GM06990 (cell line): Measurements from ENCODE around the gene MYO16.

Source experiments
- DNase-seq: peaks from one replicate; pipeline ENCODE4 v3.0.0-alpha.2; 2011; ENCODE audit not compliant: insufficient read length; ENCODE audit errors: extremely low read depth
- H3K27me3 ChIP-seq: replicated peaks from 2 replicates; pipeline ENCODE4 v1.6.0; 2011; ENCODE audit warnings: low read length; ENCODE audit not compliant: control insufficient read depth, insufficient read depth
- H3K36me3 ChIP-seq: 2 replicates; pipeline ENCODE4 v1.5.1; 2011; ENCODE audit warnings: low read length; ENCODE audit not compliant: control insufficient read depth, insufficient read depth
- H3K4me3 ChIP-seq: replicated peaks from 2 replicates; pipeline ENCODE4 v1.5.1; 2011; ENCODE audit warnings: low read depth, mild to moderate bottlenecking, control low read depth, low read length
- TF ChIP-seq, protein P1 (sequence below): IDR thresholded peaks from 2 replicates; pipeline ENCODE4 v1.5.1; 2011; ENCODE audit warnings: low read length, control low read depth, mild to moderate bottlenecking, inconsistent platforms; ENCODE audit not compliant: insufficient read depth, poor library complexity, severe bottlenecking

The MYO16 gene

DNA sequence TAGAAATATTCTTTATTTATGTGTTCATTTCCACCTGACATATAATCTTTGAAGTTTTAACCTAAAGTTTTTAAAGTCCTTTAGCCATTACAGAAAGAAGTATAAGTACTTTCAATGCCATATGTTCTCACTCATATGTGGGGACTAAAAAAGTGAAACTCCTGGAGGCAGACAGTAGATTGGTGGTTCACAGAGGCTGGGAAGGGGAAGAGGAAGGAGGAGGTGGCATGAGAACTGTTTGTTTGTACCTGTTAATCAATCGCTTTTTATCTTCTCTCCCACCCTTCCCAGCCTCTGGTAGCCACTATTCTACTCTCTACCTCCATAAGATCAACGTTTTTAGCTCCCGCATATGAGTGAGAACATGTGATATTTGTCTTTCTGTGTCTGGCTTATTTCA, 131.1 kb downstream of the MYO16 start:
- Histone ChIP-seq H3K36me3 (no peaks in the 10 kb centered on the region), H3K27me3 (no peaks in the 10 kb centered on the region), H3K4me3 (no peak overlapping the region)
- TF ChIP-seq, protein P1, sequence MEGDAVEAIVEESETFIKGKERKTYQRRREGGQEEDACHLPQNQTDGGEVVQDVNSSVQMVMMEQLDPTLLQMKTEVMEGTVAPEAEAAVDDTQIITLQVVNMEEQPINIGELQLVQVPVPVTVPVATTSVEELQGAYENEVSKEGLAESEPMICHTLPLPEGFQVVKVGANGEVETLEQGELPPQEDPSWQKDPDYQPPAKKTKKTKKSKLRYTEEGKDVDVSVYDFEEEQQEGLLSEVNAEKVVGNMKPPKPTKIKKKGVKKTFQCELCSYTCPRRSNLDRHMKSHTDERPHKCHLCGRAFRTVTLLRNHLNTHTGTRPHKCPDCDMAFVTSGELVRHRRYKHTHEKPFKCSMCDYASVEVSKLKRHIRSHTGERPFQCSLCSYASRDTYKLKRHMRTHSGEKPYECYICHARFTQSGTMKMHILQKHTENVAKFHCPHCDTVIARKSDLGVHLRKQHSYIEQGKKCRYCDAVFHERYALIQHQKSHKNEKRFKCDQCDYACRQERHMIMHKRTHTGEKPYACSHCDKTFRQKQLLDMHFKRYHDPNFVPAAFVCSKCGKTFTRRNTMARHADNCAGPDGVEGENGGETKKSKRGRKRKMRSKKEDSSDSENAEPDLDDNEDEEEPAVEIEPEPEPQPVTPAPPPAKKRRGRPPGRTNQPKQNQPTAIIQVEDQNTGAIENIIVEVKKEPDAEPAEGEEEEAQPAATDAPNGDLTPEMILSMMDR: no peak
- DNase-seq: no peak

DNA sequence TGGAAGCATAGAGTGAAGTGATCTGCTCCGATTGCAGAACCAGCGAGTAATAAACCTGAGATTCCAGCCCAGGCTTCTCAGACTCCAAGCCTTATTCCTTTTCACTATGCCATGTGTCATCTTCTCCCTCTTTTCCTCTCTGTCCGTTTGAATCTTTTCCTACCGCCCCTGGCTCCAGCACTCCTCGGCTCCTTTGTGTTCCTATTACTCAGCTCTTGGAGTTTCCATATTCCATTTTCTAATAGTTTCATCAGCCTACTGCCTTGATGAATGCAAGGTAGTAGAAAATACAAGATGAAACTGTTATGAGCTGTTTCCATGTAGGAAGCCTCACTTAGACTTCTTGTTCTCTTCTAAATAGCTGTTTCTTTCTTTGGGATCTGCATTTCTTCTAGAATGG, 138.6 kb downstream of the MYO16 start:
- Histone ChIP-seq H3K36me3 (no peaks in the 10 kb centered on the region), H3K4me3 (no peak overlapping the region), H3K27me3 (no peaks in the 10 kb centered on the region)
- TF ChIP-seq, protein P1: no peak
- no peak for DNase-seq

DNA sequence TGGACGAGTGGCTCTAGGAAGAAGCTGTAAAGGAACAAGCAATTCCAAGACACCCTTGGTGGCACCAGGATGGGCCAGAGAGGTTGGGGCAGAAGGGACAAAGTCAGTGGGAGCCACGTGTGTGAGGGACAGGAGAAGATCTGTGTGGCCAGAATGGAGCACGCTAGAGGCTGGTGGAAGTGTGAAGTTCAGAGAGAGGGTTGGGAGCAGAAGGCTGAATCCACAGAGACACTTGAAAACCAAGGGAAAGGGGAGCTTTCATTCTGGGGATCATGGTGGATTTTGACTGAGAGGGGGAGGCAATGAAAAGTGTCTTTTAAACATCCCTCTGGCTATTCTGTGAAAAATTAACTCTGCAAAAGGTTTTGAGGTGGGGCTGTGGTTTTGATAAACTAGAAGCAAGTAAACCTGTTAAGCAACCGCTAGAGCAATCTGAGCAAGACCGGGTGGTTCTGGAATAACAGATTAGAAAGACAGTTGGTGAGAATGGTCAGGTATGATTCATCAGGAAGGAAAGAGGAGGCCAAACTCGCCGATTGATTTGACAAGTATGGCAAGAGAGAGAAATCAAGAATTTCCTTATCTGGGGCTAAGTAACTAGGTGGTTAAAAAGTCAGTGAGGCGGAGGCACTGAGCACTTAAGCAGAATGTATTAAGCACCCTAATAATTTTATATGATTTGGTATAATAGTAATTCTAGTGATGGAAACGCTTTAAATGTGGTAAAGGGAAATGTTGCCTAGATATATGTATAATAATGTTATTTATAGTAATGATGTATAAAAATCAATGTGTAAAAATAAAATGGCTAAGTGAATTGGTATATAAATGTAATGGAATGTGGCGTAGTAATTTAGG, 140.0 kb downstream of the MYO16 start:
- H3K27me3 ChIP-seq: no peaks in the 10 kb centered on the region
- TF ChIP-seq, protein P1: no peak
- no peak for DNase-seq
- H3K4me3 ChIP-seq: no peak overlapping the region
- no peaks in the 10 kb centered on the region for H3K36me3 ChIP-seq

DNA sequence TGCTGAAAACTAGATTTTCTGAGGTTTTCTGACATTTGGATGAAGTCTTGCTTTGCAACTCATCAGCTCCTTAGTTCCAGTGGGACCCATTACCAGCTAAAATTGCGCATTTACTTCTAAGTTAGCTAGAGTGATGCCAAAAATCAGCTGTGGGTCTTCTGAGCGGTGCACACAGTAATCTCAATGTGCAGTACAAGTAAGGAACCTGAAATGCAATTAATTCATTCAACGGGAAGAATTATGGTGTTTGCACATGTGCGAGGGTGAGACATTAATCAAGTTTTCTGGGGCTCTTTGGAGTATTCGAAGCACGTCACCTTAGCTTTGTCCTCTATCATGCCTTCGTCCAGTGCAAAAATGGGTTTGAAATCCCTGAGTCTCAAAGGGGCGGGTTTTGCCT, 146.2 kb downstream of the MYO16 start:
- Histone ChIP-seq H3K36me3 (no peaks in the 10 kb centered on the region), H3K4me3 (no peak overlapping the region), H3K27me3 (no peaks in the 10 kb centered on the region)
- DNase-seq: no peak
- TF ChIP-seq, protein P1: no peak

DNA sequence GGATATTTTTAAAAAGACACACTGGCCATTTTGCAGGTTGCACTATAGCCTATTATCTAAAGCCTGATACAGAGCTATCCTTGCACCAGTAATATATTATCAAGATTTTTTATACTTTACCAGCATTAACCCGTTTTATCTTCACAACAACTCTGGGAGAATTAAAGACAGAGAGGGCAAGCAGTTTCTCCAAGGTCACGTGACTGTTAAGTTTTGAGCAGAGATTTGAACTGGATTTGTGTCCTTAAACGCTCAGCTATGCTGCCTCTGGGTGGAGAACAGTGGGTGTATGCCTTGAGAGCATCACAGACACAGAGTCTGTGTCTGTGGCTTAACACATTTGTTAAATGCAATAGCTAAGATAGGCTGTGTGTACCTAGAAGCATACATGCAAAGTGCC, 147.2 kb downstream of the MYO16 start:
- Histone ChIP-seq H3K27me3 (no peaks in the 10 kb centered on the region), H3K4me3 (no peak overlapping the region), H3K36me3 (no peaks in the 10 kb centered on the region)
- TF ChIP-seq, protein P1: no peak
- DNase-seq: no peak
